ENCODE measurements around the gene MYO6.
"Not testable (repeated sequence)": the region's sequence is repeated elsewhere in the genome, so short reads cannot be mapped to it uniquely, and the experiment has no call there.

The MYO6 gene

DNA sequence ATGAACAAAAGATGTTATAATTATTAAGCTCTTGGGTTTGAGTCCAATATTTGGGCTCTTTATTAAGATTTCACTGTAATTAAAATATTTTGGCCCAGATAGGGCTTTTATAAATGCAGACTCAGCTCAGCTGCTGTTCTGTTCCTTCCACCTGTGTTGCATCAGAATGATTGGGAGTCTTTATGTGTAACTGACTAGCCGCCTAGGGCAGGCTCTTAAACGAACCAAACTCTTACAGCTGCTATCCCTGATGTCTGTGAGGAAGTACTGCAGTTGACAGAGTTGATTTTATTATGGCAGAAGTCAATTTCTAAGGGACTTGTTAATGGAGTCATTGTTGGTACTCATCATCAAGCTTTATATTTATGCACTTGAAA, 144.7 kb downstream of the MYO6 start:
- no peak for DNase-seq

DNA sequence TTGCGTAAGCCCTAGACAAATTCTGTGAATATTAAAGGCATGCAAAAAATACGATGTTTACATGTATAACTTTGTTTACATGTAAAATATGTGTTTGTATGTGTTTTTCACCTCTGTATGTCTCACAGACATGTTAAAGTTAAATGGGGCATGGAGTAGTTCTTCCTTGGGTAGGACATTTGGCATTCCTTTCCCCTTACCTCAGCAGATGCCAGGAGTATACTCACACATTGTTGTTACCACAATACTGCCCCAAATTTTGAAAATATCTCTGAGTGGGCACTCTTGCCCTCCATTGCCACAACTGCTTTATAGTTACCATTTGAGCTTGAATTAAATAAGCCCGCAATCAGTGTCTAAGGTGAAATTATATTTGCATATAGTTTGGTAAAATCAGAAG, 147.5 kb downstream of the MYO6 start:
- no peak for DNase-seq

DNA sequence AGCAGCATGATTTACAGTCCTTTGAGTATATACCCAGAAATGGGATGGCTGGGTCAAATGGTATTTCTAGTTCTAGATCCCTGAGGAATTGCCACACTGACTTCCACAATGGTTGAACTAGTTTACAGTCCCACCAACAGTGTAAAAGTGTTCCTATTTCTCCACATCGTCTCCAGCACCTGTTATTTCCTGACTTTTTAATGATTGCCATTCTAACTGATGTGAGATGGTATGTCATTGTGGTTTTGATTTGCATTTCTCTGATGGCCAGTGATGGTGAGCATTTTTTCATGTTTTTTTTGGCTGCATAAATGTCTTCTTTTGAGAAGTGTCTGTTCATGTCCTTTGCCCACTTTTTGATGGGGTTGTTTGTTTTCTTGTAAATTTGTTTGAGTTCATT, 151.2 kb downstream of the MYO6 start:
- not testable (repeated sequence) for DNase-seq

DNA sequence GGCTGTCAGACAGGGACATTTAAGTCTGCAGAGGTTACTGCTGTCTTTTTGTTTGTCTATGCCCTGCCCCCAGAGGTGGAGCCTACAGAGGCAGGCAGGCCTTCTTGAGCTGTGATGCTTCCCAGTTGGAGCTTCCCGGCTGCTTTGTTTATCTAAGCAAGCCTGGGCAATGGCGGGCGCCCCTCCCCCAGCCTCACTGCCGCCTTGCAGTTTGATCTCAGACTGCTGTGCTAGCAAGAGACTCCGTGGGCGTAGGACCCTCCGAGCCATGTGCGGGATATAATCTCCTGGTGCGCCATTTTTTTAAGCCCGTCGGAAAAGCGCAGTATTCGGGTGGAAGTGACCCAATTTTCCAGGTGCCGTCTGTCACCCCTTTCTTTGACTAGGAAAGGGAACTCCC, 156.1 kb downstream of the MYO6 start:
- DNase-seq = not testable (repeated sequence)

DNA sequence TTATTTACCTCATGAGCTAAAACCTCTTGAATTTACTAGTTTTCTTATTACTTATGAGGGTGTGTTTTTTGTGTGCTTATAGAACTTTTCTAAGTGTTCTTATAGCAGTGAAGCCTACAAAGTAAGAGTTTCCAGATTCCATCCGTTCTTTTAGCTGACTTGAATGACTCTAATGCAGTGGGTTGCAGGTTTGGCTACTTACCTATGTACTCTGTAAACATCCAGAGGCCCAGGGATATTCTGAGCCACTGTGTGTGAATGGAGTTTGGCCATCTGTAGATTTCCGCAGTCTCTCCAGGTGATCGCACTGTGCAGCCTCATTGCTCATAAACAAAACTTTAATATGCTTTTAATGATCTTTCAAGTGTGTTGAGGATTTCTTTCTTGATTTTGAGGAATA, 157.8 kb downstream of the MYO6 start:
- no peak for DNase-seq

DNA sequence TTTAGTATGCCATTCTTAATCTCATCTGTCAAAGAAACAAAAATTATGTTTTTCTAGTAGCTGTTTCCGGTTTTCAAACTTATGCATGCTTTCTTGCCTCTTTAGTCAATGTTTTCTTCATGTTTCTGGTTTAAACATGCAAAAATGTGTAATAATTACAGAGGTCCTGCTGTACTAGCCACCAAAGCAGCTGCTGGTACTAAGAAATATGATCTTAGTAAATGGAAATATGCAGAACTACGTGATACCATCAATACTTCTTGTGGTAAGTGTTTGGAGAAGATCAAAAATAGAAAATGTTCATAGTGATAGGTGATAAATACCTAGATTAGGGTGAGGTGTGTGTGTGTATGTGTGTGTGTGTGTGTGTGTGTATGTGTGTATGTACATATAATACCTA, 158.4 kb downstream of the MYO6 start:
- no peak for DNase-seq

DNA sequence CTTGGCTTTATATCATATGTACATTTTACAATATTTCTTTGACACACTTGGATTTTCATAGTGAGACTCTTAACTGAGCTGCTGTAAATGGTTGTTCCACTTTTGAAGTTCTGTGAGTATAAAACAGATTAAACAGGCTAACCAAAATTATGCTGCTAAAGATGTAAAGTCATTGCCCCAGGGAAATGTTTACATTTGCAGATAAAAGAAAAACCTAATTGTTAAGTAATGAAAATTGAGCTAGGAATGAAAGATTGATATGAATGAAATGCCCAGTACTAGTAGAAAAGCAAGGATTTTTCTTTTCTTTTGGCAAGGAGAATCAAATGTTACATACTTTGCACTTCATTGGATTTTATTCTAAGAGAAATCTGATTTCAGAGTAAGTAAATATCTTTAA, 164.0 kb downstream of the MYO6 start:
- DNase-seq = no peak

DNA sequence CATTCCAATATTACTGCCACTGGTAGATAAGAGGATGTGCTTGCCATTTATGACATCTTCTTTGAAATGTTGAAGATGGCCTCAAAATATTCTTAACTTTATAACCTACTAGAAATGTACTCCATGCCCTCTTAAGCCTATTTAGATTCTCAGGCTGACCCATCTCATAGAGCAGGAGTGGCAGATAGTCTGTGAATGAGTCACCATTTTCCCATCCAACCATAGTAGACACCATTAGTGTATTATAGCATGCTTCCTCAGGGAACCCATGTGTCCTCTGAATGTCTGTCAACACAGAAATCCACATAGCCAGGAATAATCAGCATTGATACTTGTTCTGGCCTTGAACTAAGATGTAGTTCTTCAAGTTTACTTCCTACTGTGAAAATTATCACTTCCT, 173.2 kb downstream of the MYO6 start:
- no peak for DNase-seq

DNA sequence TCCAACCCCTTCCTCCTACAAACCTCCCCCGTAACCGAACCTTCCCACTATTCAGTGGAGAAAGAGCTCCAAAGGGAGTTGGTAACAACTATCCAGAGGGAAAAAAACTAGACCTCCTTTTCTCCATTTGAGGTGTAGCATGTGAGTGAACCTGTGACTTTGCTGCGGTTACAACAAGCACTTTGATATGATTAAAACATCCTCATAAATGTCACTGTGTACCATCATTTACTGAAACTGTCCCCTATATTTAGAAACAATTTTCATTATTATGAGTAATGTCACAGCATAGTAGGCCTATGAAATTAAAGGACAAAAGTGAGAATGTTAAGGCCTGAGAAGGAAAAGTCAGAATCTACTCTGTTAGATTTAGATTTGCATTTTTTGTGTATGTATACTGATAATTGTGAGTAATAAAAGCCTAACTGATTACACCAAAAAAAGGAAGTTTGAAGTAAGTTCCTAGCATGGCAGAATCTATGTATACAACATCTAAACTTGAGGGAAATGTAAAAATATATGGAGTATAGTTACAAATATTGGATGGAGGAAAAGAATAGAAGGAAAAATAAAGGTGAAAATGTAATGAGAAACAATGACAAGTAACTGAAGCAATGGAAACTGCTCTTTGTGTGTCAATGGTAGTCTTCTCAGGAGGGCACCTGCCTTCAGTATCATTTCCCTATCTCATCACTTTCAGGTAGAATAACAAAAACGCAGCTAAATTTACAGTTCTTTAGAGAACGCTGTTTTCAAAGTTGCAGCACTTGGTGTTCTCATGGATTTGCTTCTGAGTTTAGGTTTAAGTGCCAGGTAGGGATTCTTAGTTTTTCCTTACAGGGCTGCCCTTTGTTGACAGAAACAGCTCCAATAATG, 177.5 kb downstream of the MYO6 start:
- DNase-seq = no peak

DNA sequence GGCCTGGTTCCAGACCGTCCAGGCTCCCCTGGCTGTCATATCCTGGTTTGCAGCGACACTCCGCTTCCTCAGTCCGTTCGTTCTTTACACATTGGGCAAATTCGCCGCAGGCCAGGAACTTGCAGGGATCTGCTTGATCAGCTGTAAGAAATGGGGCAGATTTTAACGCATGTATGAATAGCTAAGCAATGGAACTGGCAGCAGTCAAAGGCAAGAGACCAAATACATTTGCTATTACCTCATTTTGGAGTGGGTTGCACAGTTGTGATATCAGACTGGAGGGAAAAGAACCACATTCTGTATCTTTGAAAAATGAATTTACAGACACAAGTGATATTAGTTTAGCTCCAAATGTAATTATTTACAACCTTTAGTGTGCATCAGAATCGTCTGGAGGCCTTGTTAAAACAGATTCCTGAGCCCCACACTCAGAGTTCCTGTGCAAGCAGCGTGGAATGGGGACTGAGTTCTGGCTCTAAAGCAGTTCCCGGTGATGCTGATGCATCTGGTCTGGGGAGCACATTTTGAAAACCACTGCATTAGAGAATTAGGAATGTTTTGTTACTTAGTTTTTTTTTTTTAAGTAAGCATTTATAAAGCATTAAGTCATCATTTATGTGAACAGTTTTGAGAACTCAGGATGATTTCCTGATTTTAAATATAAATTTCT, 182.1 kb downstream of the MYO6 start:
- peak; percentile 44 for DNase-seq

DNA sequence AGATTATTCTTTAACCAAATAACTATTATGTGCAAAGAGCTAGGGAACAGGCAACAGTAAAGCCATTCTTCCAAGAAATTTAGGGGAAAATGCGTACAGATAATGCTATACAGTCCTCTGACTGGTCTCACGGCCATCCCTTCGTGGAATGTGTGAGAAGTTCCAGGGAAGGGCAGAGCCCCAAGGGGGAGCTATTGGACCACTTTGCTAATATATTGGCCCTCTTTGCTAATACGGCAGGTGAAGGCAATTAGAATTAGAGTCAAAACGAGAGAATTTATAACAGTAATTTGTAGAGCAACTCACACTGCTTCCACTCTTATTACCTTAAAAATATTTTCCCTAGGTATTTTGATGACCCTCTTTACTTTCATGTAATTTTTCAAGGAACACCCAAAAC, 183.0 kb downstream of the MYO6 start:
- peak; percentile 48 for DNase-seq

DNA sequence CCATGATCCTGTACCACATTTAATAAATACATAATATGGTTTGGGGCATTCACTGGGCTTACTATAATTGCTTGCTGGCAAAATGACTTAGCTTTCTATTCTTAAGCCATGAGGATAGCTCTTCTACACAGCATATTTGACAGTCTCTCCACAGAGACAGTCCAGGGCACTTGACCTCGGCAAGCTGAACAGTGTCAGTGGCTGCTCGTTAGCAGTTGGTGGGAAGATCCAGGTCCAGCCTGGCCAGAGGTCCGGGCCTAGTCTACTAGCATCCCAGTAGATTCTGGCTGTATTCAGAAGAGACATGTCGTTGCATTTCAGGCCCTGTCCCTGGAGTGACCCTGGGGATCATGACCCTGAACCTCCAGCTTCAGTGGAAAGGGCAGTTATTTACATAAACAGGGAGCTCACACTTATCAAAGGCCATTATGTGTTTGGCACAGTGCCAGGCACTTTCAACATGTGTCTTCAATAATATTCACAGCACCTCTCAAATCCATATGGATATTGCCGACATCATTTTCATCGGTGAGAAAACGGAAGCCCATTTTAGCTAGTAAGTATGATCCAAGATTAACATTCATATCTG, 184.4 kb downstream of the MYO6 start:
- no peak for DNase-seq

DNA sequence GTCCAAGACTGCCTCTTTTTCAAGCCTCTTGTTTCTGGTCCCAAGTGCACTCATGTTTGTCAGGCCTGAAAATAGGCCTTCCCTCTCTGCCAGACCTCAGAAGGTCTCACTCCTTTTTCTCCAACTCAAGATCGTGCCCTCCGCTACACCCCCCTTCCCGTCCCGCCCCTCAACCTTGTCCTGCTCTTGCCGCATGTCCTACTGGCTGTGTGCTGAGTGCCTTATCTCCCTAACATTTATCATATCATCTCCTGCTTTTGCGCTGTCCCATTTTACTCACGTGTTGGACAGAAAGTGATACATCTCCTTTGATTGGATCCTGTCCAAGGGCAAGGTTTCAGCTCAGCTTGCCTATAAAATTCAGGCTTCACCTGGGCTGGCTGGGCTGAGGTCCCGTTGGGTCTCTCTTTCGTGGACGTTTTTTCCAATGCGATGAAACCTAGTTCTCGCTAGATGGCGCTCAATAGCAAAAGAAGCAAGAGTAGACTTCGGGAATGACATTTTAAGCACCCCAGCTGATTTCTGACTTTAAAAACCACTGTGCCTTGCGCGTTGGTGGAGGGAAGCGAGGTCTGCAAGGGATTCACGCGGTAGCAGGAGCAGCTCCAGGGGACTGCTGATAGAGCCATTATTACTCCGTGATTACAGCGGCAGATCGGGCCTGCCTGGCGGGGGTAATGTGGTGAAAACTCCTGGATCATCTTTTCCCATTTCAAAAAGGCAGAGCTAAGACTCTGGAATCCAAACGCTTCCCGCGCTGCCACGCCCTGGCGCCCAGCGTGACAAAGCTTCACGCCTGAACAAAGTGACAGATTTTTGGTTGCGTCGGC, 185.8 kb downstream of the MYO6 start:
- peak; percentile 75 for DNase-seq

DNA sequence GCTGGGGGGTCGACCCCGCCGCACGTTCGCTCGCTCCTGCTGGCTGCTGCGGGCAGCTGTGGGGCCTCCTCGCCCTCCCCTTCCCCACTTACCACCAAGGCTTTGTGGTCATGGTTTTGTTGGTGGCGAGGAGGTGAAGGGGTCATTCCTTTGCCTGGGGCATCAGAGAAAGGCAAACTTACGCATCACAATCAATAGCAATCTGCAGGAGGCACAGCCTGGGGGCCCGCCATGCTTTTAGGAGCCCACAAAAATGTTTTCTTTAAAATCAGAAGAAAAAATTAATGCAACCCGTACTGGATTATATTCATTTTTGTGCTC, 186.4 kb downstream of the MYO6 start:
- DNase-seq = no peak

DNA sequence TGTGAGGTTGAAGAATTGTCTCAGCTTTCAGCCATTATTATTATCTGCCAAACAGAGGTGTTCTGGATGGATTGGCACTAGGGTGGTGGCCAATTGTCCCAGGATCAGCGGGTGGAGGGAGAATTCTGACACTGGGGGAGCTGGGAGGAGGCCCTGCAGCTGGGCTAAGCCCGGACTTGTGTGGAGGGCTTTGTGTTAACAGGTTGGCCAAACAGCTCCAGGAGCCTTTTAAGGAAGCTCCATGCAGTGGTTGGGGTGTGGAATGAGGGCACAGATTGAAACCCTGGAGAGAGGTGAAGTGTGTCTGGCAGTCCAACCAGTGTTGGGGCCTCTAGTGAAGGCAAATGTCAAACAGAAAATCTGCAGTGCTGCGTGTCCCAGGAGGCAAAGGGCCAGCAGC, 187.6 kb downstream of the MYO6 start:
- DNase-seq = no peak

DNA sequence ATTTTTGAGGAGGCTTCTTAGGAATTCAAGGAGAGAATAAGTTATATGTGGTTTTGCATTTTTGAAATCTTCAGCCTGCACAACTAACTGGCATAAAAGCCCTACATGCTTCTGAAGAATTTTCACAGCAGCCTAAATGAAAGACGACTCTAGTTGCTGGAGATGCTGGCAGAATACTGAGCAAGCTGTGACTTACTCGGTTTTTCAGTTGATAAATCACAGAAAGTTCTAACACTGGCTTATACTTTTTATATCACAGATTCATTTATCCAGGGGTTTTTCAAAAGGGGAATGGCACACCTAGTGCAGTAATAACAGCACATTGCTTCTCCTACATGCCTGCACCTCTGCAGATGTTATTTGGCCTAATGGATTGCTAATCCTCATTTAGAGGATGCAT, 188.8 kb downstream of the MYO6 start:
- no peak for DNase-seq

DNA sequence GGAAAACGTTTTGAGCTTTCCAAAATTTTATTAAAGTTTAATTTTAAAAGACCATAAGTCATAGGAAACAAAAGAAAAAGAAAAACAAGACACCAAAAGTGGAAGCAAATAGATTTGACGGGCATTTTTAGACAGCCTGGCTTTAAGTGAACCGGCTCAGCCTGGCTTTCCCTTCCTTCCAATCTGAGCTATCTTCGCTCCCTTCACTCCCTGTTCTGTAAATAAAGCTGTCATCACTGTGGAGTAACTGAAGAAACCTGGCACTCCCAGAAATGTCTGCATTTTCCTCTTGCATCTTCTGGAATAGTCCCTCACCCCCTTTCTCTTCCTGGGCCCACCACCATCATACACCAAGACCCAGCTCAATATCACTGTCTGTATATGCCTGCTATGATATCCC, 191.5 kb downstream of the MYO6 start:
- no peak for DNase-seq

DNA sequence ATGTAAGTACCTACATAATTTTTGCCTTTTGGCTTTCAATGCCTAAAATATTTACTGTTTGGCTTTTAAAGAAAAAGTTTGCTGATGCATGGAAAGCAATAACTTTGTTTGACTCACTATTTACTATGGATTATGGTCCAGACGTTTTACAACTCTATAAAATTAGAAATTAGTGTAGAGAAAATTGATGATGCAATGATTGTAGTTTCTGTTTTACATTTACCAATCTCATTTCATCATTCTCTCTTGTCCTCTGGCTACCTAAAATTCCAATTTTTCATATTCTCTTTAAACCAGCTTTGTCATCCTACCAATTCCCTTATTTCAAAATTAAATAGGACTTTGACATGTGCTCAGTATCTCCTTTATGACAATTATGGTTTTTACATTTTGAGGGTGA, 192.5 kb downstream of the MYO6 start:
- no peak for DNase-seq

DNA sequence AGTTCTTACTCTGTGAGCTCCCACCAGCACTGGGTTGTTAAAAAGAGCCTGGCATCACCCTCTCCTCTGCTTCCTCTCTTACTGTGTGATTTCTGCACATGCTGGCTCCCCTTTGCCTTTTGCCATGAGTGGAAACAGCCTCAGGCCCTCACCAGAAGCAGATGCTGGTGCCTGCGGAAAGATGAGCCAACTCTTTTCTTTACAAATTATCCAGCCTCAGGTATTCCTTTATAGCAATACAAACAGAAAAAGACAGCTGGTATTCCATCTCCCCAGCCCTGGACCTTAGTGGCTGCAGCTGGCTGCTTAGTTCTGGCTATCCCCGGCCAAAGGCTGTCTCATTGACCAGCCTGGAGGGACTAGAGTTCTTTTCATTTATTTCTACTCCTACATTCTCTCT, 194.3 kb downstream of the MYO6 start:
- no peak for DNase-seq

DNA sequence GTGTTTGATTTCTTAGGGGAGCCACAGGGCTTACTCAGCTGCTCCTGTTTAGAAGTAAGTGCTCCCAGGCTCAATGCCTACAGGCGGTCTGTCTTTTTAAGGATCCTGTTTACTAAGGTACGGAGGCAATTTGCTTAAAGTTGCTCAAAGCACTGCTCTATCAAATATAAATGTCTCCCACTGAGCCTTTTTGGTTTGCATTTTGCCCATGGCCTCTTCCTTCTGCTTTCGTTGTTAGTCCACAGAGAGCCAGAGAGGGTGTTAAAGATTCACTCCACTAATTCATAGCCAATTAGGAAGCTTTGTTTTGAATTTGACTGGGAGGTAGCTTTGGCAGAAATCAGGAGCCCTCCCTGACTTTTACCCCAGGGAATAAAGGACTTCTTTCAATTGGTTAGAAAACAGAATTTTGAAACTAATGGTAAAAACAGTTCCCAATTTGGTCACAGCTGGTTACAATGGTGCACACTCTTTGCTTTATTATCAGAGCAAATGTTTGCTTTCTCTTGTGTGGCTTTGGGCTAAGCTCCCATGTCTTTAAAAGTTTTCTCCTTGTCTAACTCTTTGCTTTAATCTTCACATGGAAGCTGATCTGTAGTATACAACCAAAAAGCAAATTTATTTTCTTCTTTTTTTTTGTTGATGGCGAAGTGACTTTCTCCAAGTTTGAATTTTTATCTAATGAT, 197.2 kb downstream of the MYO6 start:
- DNase-seq = no peak

DNA sequence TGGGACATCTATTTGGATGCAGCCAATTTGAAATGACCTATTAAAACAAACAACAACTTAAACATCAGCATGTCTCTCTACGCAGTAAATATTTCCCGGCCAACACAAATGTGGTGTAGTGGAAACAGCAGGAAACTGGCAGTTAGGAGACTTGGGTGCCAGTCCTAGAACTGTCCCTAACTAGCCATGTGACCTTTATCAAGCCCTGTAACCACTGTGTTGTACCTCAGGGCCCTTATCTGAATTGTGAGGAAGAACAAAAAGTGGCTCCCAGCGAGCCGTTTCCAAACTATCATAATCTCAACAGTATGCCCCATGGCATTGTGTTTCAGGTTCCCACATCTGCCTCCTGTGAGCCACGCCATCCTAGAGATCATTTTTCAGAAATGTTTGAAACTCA, 198.9 kb downstream of the MYO6 start:
- DNase-seq = no peak

DNA sequence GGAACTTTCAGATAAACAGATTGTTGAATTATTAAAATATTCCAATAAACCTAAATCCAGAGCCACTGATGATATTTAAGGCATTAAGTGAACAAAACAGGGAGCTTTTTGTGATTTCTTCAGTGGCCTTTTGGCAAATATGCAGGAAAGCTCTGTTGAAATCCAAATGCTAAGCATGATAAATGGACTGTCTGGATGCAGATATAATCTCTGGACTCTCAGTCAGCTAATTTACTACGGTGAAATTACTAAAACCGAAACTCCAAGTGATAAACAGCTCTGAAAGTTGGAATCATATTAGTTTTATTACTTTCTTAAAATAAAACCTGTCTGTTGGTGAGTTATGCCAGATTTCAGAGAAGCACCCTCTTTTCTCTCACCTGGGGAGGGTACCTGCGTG, 203.1 kb downstream of the MYO6 start:
- no peak for DNase-seq

DNA sequence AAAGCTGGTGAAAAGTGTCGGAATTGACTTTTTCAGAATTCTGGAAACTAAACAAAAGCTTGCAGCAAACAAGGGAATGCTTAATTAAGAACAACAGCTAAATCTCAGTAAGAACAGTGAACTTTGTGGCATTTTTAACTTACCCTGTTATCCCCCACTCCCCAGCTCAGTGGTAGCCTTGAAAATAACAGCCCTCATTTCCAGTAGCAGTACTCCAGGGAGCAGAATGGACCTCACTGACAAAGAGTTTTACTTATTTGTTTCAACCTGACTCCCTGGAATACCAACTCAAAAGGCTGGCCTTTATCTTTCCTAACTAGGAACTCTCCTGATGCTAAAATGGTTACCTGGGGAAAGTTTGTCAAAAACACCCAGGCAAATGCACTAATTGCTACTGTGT, 214.5 kb downstream of the MYO6 start:
- DNase-seq = no peak

Measured in right forelimb (tissue), 1 donor.